ENCODE results near the gene PHF2.
A peak's percentile ranks its signal among the peaks of the same experiment; 100 is the strongest.

Gene PHF2

DNA sequence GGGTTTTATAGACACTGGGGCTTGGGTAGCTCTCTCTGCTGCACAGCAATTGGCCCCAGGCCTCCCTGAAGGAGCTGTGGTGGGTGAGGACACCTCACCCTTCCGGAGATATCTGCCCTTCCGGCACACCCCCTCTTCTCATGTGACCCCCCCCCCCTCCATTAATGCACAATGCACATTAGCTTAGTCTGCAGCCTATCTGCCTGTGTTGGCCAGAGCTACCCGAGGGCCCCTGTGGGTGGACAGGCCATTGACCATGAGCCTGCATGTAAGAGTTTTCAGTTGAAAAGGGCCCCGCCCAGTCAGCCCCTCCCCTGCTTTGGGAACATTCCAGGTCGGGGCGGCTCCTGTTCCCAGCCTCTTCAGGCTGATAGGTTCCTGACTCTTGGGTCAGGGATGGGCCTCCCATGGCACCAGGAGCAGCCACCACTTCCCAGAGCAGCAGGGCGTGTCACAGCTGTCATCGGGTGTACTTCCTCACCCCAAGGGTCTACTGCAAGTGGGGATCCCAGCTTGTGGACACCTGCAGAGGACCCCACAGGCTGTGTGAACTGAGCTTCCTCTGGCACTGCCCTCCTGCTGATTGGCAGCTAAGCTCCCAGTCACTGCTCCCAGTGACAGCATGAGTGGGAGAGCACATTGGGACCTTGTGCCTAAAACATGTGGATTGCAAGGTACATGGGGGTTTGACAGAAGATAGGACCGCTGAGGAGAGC is 17.8 kb downstream of the PHF2 start:
- Histone ChIP-seq H2BK5ac (ENCODE audit: low read depth, low read length, poor library complexity) (no peak overlapping the region), H3K79me2 (ENCODE audit: control insufficient read depth, insufficient read depth, low read length, poor library complexity) (no peaks in the 10 kb centered on the region), H3K4me3 (ENCODE audit: low read depth, low read length) (no peak overlapping the region), H3K4ac (ENCODE audit: low read depth, low read length) (no peak overlapping the region), H4K8ac (ENCODE audit: low read depth, low read length) (no peak overlapping the region), H3K27me3 (ENCODE audit: insufficient read depth, low read length) (no peaks in the 10 kb centered on the region), H3K4me1 (ENCODE audit: control insufficient read depth in 1 of 2, insufficient read depth in 2 of 2, low read length in 2 of 2) (peaks cover 0 to 1% of the 10 kb centered on the region in 2 experiments), H3K36me3 (ENCODE audit: control insufficient read depth in 1 of 2, insufficient read depth in 2 of 2, low read length in 2 of 2) (no peaks in the 10 kb centered on the region), H3K27ac (ENCODE audit: low read depth, low read length) (no peak overlapping the region), H3K9me3 (ENCODE audit: insufficient read depth, low read depth, low read length) (no peaks in the 10 kb centered on the region), H3K9ac (ENCODE audit: low read length) (no peak overlapping the region), H2AK5ac (ENCODE audit: low read length) (no peak overlapping the region), H4K91ac (ENCODE audit: low read depth, low read length) (no peak overlapping the region), H3K79me1 (ENCODE audit: low read length) (no peaks in the 10 kb centered on the region), H3K4me2 (ENCODE audit: low read length) (no peak overlapping the region), H2BK120ac (ENCODE audit: insufficient read depth, low read length, poor library complexity) (no peak overlapping the region), H4K12ac (ENCODE audit: low read depth, low read length) (no peak overlapping the region), H2BK12ac (ENCODE audit: low read length) (no peak overlapping the region), H3K18ac (ENCODE audit: low read length) (no peak overlapping the region), H3K23ac (ENCODE audit: low read length) (no peak overlapping the region), H2AFZ (ENCODE audit: insufficient read depth, low read length, poor library complexity) (no peak overlapping the region), H3K14ac (ENCODE audit: low read length) (no peak overlapping the region)
- no peak for DNase-seq
- WGBS (ENCODE audit: extremely low coverage, insufficient coverage, insufficient read length) = no CpG with 5 or more reads among the region's 9 CpGs

- WGBS (ENCODE audit: extremely low coverage, insufficient coverage, insufficient read length) = no CpG with 5 or more reads among the region's 5 CpGs
- H4K91ac ChIP-seq (ENCODE audit: low read depth, low read length) = no peak overlapping the region
Observed at GRCh38 chr9:93595461-93595860, 19.1 kb downstream of the PHF2 start.

GRCh38 chr9:93595861-93596365 is 19.5 kb downstream of the PHF2 start:
- Histone ChIP-seq H2AK5ac (ENCODE audit: low read length) (no peak overlapping the region), H2BK5ac (ENCODE audit: low read depth, low read length, poor library complexity) (no peak overlapping the region), H2BK12ac (ENCODE audit: low read length) (no peak overlapping the region), H3K4me3 (ENCODE audit: low read depth, low read length) (no peak overlapping the region), H3K36me3 (ENCODE audit: control insufficient read depth in 1 of 2, insufficient read depth in 2 of 2, low read length in 2 of 2) (peaks cover 0 to 2% of the 10 kb centered on the region in 2 experiments), H3K79me1 (ENCODE audit: low read length) (no peaks in the 10 kb centered on the region), H4K12ac (ENCODE audit: low read depth, low read length) (no peak overlapping the region), H3K4me2 (ENCODE audit: low read length) (no peak overlapping the region), H3K9ac (ENCODE audit: low read length) (peak overlapping the region; percentile 36), H4K8ac (ENCODE audit: low read depth, low read length) (no peak overlapping the region), H3K4me1 (ENCODE audit: control insufficient read depth in 1 of 2, insufficient read depth in 2 of 2, low read length in 2 of 2) (peaks cover 0 to 7% of the 10 kb centered on the region in 2 experiments), H2BK120ac (ENCODE audit: insufficient read depth, low read length, poor library complexity) (no peak overlapping the region), H3K79me2 (ENCODE audit: control insufficient read depth, insufficient read depth, low read length, poor library complexity) (no peaks in the 10 kb centered on the region), H3K27ac (ENCODE audit: low read depth, low read length) (no peak overlapping the region), H3K4ac (ENCODE audit: low read depth, low read length) (no peak overlapping the region), H3K9me3 (ENCODE audit: insufficient read depth, low read depth, low read length) (peaks cover 6% of the 10 kb centered on the region), H3K18ac (ENCODE audit: low read length) (no peak overlapping the region), H3K27me3 (ENCODE audit: insufficient read depth, low read length) (no peaks in the 10 kb centered on the region), H4K91ac (ENCODE audit: low read depth, low read length) (no peak overlapping the region), H2AFZ (ENCODE audit: insufficient read depth, low read length, poor library complexity) (no peak overlapping the region), H3K14ac (ENCODE audit: low read length) (no peak overlapping the region), H3K23ac (ENCODE audit: low read length) (no peak overlapping the region)
- no CpG with 5 or more reads among the region's 5 CpGs for WGBS (ENCODE audit: extremely low coverage, insufficient coverage, insufficient read length)
- DNase-seq = no peak

More at GRCh38 chr9:93595461-93595860, 19.1 kb downstream of the PHF2 start:
- no peak overlapping the region for H2BK120ac ChIP-seq (ENCODE audit: insufficient read depth, low read length, poor library complexity)
- no peak overlapping the region for H4K12ac ChIP-seq (ENCODE audit: low read depth, low read length)
- peaks cover 5% of the 10 kb centered on the region for H3K9me3 ChIP-seq (ENCODE audit: insufficient read depth, low read depth, low read length)
- H3K4me1 ChIP-seq (ENCODE audit: control insufficient read depth in 1 of 2, insufficient read depth in 2 of 2, low read length in 2 of 2) = peaks cover 0 to 4% of the 10 kb centered on the region in 2 experiments
- no peaks in the 10 kb centered on the region for H3K79me2 ChIP-seq (ENCODE audit: control insufficient read depth, insufficient read depth, low read length, poor library complexity)
- H3K18ac ChIP-seq (ENCODE audit: low read length) = no peak overlapping the region
- H2AK5ac ChIP-seq (ENCODE audit: low read length) = no peak overlapping the region
- H3K27ac ChIP-seq (ENCODE audit: low read depth, low read length) = no peak overlapping the region
- no peak for DNase-seq
- H3K9ac ChIP-seq (ENCODE audit: low read length) = no peak overlapping the region
- no peak overlapping the region for H3K14ac ChIP-seq (ENCODE audit: low read length)
- H4K8ac ChIP-seq (ENCODE audit: low read depth, low read length) = no peak overlapping the region
- peaks cover 0 to 2% of the 10 kb centered on the region in 2 experiments for H3K36me3 ChIP-seq (ENCODE audit: control insufficient read depth in 1 of 2, insufficient read depth in 2 of 2, low read length in 2 of 2)
- no peaks in the 10 kb centered on the region for H3K79me1 ChIP-seq (ENCODE audit: low read length)
- no peak overlapping the region for H3K4me3 ChIP-seq (ENCODE audit: low read depth, low read length)
- H3K4me2 ChIP-seq (ENCODE audit: low read length) = no peak overlapping the region
- no peaks in the 10 kb centered on the region for H3K27me3 ChIP-seq (ENCODE audit: insufficient read depth, low read length)
- no peak overlapping the region for H3K4ac ChIP-seq (ENCODE audit: low read depth, low read length)
- H2AFZ ChIP-seq (ENCODE audit: insufficient read depth, low read length, poor library complexity) = no peak overlapping the region
- no peak overlapping the region for H2BK5ac ChIP-seq (ENCODE audit: low read depth, low read length, poor library complexity)
- H3K23ac ChIP-seq (ENCODE audit: low read length) = no peak overlapping the region
- H2BK12ac ChIP-seq (ENCODE audit: low read length) = no peak overlapping the region

GRCh38 chr9:93596399-93596798 is 20.0 kb downstream of the PHF2 start:
- Histone ChIP-seq H3K27ac (ENCODE audit: low read depth, low read length) (no peak overlapping the region), H3K36me3 (ENCODE audit: control insufficient read depth in 1 of 2, insufficient read depth in 2 of 2, low read length in 2 of 2) (peaks cover 0 to 2% of the 10 kb centered on the region in 2 experiments), H3K18ac (ENCODE audit: low read length) (no peak overlapping the region), H4K91ac (ENCODE audit: low read depth, low read length) (no peak overlapping the region), H3K79me1 (ENCODE audit: low read length) (no peaks in the 10 kb centered on the region), H2AFZ (ENCODE audit: insufficient read depth, low read length, poor library complexity) (no peak overlapping the region), H3K4me3 (ENCODE audit: low read depth, low read length) (no peak overlapping the region), H4K12ac (ENCODE audit: low read depth, low read length) (no peak overlapping the region), H3K79me2 (ENCODE audit: control insufficient read depth, insufficient read depth, low read length, poor library complexity) (no peaks in the 10 kb centered on the region), H2BK5ac (ENCODE audit: low read depth, low read length, poor library complexity) (no peak overlapping the region), H2AK5ac (ENCODE audit: low read length) (no peak overlapping the region), H3K27me3 (ENCODE audit: insufficient read depth, low read length) (no peaks in the 10 kb centered on the region), H3K4me1 (ENCODE audit: control insufficient read depth in 1 of 2, insufficient read depth in 2 of 2, low read length in 2 of 2) (peaks cover 0 to 7% of the 10 kb centered on the region in 2 experiments), H3K4me2 (ENCODE audit: low read length) (no peak overlapping the region), H2BK120ac (ENCODE audit: insufficient read depth, low read length, poor library complexity) (no peak overlapping the region), H3K23ac (ENCODE audit: low read length) (no peak overlapping the region), H3K4ac (ENCODE audit: low read depth, low read length) (no peak overlapping the region), H3K9ac (ENCODE audit: low read length) (no peak overlapping the region), H2BK12ac (ENCODE audit: low read length) (no peak overlapping the region), H4K8ac (ENCODE audit: low read depth, low read length) (no peak overlapping the region), H3K14ac (ENCODE audit: low read length) (no peak overlapping the region), H3K9me3 (ENCODE audit: insufficient read depth, low read depth, low read length) (peaks cover 6% of the 10 kb centered on the region)
- no peak for DNase-seq
- no CpG with 5 or more reads among the region's 4 CpGs for WGBS (ENCODE audit: extremely low coverage, insufficient coverage, insufficient read length)
